GM12892 (cell line): ENCODE data around the gene CCDC122. TPM values are rescaled to one million over a fixed set of nuclear protein-coding genes. Genes with fewer than 3 reads are reported as not detected.

ENCODE experiments used
- DNase-seq: peaks from one replicate; pipeline ENCODE4 v3.0.0; 2011; ENCODE audit not compliant: insufficient read length
- FAIRE-seq: peaks from 2 replicates; lab custom pipeline; 2011; peaks lifted over from hg19 to GRCh38; lab: Jason Lieb, UNC
- POLR2A ChIP-seq: IDR thresholded peaks from 2 replicates; pipeline ENCODE4 v1.6.1; 2011; ENCODE audit warnings: low read depth, low read length, control low read depth
- POLR2AphosphoS5 ChIP-seq: IDR thresholded peaks from 2 replicates; pipeline ENCODE4 v1.6.1; 2011; ENCODE audit warnings: low read depth, low read length, control low read depth
- TAF1 ChIP-seq: IDR thresholded peaks from 2 replicates; pipeline ENCODE4 v1.6.1; 2011; ENCODE audit warnings: low read depth, mild to moderate bottlenecking, control low read depth, low read length, borderline replicate concordance
- polyA plus RNA-seq: library from polyadenylated mRNA; unstranded; fragments of >200 nt; gene quantifications from one replicate; pipeline ENCODE4 v1.2.1, GENCODE V29; 2012; ENCODE audit warnings: missing spikeins, inconsistent platforms; ENCODE audit not compliant: missing spikeins

CCDC122 gene
- polyA plus RNA-seq = 3.3 TPM

DNA sequence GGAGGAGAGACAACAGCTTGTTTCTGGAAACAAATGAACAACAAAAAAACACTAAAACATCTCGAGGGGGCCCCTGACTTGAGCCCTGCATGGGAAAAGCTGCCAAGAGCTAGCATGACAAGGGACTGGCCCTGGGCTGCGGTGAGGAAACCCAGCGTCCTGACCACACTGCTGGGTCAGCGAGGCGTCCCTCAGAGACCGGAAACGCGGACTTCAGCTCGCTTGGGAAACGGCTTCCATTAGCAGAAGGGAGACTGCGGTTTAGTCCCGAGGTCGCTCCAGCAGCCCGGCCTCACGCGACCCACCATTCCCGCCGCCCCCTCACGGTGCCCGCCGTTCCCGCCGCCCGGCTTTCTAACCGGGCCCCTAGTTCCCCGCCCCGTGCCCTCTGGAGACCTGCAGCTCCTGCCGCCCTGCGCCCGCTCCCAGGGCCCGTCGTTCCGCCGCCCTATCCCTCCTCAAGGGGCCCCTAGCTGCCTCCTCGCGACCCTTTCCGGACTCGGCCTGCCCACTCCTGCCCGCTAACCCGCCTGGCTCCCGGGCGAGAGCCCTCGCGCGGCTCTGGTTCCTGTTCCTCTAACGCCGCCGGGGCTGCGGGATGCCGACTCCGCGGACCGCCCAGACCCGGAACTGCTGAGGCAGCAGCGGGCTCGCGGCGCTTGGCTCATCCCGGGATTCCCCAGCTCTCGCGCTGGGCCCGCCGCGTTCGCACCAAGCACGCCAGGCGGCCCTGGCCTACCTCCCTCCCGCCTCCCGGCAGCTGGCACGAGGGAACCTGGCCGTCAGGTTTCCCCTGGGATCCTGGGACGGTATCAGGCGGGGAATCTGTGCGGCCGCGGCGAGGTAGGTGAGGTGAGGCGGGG is at the start of gene CCDC122:
TSS of gene CCDC122 (minus strand) at position 849 of the 863 bp plus-strand sequence. CDS start 10,364 bp downstream, outside the sequence.
- FAIRE-seq (peak; percentile 84), DNase-seq (peak; percentile 60)
- TF ChIP-seq POLR2A (peak; percentile 74; the same call in 1 of the 2 replicates), POLR2AphosphoS5 (peak; percentile 64; the same call in 1 of the 2 replicates), TAF1 (no peak; the same call in 1 of the 2 replicates)

DNA sequence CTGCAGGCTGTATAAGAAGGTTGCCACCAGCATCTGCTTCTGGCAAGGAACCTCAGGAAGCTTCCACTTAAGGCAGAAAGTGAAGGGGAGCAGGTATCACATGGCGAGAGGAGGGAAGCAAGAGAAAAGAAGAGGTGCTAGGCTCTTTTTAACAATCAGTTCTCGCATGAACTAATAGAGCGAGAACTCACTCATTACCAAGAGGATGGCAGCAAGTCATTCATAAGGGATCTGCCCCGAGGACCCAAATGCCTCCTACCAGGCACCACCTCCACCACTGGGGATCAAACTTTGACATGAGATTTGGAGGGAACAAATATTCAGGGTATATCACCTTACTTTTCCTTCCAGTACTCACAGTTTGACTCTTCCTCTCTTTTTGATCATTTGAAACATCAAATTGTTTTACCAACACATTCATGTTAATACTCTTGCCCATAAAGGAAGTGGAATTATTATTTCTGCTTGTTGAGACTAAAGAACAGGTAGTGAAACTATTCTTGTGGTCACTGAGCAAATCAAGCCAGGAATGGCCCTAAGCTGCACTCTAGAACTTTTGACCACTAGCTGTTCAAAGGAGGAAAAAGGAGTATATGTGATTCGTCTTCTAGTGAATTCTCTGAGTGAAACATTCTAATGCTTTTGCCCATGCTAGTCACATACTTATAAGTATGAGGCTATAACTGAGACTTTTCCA is 45.2 kb upstream of the CCDC122 start:
- no peak for DNase-seq
- TF ChIP-seq POLR2AphosphoS5 (no peak), TAF1 (no peak), POLR2A (no peak)
- FAIRE-seq = no peak

DNA sequence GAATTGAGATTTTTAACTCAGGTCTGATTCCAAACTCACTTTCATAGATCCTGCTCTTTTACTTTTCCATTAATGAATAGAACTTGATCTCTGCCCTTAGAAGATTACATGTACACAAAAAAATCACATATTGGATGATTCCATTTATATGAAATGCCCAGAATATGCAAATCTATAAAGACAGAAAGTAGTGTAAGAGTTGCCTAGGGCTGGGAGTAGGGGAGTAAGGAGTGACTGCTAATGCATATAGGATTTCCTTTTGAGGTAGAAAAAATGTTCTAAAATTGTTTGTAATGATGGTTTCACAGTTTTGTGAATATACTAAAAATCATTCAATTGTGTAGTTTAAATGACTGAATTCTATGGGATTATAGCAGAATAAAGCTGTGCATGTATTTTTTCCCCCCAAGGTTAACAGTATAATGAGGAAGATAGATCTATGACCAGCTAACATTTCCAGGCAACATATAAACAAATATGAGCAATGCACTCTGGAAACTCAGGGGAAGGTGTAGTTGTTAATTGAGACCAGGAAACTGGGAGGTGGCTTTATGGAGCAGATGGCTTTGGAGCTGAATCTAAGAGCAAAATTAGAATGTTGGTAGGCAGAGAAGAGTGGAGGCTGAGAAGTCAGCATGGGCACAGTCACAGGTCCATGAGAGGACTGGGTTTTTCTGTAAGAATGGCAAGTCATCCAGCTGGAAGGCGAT is 41.6 kb upstream of the CCDC122 start:
- DNase-seq (no peak), FAIRE-seq (no peak)
- TF ChIP-seq POLR2AphosphoS5 (no peak), TAF1 (no peak), POLR2A (no peak)

DNA sequence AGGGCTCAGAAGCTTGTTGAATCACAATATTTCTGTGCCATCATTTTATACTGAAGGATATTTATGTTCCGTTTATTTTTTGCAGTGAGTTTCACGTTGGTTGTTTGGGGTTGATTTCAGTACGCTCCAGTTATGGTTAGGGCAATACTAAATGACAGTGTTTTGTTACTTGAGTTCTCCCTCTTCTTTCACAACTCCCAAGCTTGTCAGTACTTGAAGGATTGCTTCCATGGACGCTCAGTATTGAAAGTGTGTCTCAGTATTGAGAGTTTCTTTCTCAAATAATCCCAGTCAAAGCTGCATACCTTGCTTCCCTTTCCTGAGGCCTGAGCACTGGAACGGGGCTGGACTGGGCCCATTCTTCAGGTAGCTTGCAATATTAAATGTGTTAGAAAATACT is 39.1 kb upstream of the CCDC122 start:
- DNase-seq (no peak), FAIRE-seq (no peak)
- TF ChIP-seq TAF1 (no peak), POLR2A (no peak), POLR2AphosphoS5 (no peak)

DNA sequence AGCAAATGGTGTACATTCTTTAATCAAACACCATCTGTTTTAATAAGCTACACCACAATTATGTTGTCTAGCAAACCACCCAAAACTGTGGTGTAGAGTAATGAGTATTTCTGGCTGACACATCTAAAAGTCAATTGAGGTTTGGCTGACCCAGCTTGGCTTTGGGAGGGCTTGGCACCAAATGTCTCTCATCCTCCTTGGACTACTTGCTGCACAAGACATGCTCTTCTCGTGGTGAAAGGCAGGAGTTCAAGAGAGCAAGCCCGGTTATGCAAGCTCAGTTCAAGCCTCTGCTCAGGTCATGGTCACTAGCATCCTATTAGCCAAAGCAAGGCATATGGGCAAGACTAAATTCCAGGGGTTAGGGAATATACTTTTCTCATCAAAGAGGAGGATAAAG is 37.3 kb upstream of the CCDC122 start:
- no peak for FAIRE-seq
- DNase-seq = no peak
- no peak for TF ChIP-seq POLR2A
- no peak for TF ChIP-seq POLR2AphosphoS5
- TF ChIP-seq TAF1 = no peak

DNA sequence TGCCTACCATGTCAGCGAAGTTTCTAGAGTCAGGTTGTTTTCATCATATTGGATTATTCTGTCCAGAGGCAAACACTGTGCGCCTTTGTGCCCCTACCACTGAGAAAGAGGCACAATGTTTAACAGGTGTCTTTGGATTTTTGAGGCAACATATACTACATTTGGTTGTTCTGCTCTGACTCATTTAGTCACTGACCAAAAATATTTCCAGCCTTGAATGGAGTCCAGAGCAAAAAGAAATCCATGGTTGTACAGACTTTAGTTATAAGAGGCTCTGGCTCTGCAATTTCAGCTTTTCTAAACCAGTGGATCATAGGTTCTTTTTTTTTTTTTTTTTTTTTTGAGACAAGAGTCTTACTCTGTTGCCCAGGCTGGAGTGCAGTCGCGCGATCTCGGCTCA is 35.9 kb upstream of the CCDC122 start:
- TF ChIP-seq POLR2AphosphoS5 (no peak), POLR2A (no peak), TAF1 (no peak)
- no peak for FAIRE-seq

DNA sequence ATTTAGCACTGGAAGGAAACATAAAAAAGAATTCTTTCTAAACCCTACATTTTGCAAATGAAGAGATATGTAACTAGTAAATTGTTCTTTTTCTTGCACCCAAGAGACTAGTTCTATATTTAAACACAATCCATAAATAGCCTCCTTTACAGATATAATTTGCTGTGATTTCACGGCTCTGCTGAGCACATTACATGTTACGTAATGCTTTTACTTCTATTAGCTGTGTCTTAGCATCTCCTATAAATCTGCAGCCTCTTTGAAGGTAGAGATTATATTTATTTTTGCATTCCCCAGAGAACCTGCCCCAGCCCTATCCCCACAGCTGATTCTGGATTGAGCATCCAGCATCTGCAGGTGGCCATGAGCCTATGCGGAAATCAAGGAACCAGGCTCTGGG is 32.3 kb upstream of the CCDC122 start:
- FAIRE-seq = no peak
- no peak for DNase-seq
- no peak for TF ChIP-seq POLR2A
- no peak for TF ChIP-seq POLR2AphosphoS5
- TF ChIP-seq TAF1 = no peak

More for the DNA sequence above, 35.9 kb upstream of the CCDC122 start:
- no peak for DNase-seq

DNA sequence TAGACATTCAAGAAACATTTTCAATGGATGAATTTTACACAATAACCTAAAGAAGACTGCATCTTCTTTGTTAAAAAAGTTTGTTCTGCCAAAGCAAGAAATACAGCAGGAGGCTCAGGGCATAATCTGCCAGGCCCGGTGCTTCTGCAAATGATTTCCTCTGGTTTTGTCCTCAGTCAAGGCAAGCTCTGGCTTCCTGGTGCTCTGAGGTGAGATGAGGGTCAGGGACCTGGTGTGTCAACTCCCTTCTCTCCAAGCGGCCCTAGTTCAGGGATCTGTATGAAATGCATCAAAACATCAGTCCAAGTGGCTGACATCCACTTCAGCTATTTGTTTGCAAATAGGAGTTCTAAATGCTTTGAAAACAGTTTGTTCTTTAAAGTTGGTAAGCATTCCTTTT is 31.7 kb upstream of the CCDC122 start:
- TF ChIP-seq POLR2A = no peak
- no peak for TF ChIP-seq TAF1
- TF ChIP-seq POLR2AphosphoS5 = no peak
- FAIRE-seq (peak; percentile 44), DNase-seq (no peak)

DNA sequence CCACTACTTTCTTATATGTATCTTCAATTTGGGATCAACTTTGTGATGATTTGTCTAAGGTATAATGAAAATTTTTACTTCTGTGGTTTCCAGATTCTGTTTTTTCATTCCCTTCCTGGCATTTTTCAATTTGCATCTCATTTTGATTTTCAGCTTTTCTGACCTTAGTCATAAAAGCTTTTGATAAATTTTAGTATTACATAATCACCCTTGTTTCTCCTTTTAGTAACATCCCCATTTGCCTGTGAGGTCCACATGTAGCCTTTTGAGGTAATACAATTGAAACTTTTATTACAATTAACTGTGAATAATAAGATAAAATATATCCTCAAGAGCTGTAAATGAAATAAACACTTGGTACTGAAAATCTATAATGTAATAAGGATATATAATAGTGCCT is 31.3 kb upstream of the CCDC122 start:
- TF ChIP-seq POLR2A = no peak
- TF ChIP-seq TAF1 = no peak
- TF ChIP-seq POLR2AphosphoS5 = no peak
- FAIRE-seq = no peak
- no peak for DNase-seq

DNA sequence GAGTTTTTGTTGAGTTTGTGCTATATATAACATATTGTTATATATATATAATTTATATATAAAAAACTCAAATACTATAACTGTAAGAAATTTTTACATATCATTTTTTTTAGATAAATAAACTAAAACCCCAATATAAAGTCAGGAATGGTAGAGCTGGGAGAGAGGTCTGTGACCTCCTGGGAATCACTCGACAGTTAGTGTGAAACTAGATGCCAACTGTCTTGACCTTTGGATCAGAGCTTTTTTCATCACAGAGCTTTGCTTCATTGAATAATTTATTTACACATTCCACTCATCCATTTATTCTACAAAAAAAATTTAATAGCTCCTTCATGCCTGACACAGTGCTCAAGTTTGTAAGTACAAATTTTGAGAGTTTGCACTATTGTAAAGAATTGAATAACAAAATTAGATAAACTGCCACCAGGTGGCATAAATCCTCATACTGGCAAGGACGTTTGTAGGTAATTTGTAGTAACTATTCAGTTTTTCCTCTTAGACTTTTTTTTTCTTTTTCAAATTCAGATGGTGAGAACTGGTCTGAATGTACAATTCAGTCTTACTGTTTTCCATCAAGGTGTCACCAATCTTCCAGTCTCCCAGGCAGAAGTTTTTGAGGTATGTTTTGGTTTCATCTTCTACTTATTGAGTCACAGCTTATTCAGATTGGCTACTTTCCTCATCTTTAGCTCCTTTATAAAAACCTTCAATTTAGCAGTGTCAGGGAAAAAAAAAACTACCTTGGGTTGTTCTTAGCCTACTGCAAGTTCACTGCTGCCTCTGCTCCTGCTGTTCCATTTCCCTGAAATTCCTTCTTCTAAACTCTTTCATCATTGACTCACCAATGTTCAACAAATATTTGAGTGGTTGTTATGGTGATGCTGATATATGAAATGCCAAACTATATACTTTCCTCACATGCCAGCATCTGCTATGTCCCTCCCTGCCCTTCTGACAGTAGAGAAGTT is 28.9 kb upstream of the CCDC122 start:
- DNase-seq (no peak), FAIRE-seq (peak; percentile 24)
- no peak for TF ChIP-seq TAF1

DNA sequence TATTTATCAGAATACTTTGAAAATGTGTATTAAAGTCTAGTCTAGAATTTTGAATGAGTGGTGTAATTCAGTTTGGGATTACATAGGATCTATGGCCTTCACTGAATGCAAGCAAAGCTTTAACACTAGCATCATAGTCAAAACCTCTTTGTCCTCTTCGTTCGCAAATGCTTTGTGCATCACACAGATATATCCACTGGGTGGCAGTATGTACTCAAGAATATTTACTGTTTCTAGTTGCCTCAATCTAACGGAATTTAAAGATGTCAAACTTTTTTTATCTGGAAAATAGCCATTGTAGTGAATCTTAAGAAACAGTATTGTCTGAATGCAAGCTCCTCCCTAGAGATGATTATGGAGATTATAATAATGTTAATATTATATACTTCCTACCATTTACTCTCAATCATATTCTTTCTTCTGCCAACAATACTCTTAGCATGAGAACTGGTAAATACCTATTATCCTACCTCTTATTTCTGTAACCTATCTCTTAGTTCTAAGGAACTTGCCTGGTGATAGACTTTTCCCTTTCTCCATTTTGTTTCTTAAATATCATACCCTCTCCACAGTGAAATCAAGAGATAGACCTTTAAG is 26.0 kb upstream of the CCDC122 start:
- DNase-seq (peak; percentile 19), FAIRE-seq (peak; percentile 90)
- TF ChIP-seq POLR2AphosphoS5 = no peak
- no peak for TF ChIP-seq TAF1
- TF ChIP-seq POLR2A = no peak
